ENCODE measurements around the gene CDH4.

DNA sequence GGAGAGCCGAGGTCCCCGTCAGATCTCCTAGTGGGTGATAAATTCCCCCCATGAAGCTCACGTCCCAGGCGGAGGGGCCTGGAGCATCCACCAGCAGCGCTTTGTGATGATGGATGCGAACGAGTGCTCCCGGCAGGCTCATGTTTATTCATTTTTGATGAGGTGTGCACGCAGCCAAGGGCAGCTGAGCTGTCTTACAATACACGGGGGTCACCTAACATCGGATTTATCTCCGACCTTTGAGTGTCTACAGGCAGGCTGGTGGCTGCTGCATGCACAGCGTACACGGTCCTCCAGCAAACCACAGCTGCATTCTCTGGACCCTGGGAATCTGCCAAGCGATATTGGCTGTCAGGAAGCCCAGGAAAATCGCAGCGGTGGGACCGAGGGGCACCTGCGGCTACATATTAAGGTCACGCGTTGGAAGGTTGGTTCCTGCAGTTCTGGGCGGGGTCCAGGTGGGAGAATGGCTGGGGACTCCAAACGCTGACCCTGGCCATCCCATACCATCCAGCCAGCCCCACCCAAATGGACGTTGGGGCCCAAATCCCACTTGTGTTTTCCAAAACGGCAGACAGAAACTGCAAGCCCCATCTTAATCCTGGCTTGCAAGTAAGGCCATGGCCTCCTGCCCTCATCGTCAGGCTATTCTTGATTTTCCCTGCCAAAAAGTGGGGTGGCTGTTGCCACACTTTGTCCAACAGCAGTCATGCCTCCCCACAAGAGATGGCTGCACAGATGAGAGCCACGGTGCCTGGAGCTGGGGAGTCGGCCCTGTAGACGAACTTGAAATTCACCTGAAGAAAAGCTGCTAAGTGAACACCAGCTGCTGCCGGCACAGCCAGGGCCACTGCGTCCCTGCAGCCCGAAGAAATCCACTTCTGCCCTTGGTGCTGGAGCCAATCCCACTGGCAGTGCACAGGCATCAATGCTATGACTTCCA, 413.7 kb downstream of the CDH4 start:
- TF ChIP-seq, protein P1, sequence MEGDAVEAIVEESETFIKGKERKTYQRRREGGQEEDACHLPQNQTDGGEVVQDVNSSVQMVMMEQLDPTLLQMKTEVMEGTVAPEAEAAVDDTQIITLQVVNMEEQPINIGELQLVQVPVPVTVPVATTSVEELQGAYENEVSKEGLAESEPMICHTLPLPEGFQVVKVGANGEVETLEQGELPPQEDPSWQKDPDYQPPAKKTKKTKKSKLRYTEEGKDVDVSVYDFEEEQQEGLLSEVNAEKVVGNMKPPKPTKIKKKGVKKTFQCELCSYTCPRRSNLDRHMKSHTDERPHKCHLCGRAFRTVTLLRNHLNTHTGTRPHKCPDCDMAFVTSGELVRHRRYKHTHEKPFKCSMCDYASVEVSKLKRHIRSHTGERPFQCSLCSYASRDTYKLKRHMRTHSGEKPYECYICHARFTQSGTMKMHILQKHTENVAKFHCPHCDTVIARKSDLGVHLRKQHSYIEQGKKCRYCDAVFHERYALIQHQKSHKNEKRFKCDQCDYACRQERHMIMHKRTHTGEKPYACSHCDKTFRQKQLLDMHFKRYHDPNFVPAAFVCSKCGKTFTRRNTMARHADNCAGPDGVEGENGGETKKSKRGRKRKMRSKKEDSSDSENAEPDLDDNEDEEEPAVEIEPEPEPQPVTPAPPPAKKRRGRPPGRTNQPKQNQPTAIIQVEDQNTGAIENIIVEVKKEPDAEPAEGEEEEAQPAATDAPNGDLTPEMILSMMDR (IDR thresholded peaks at IDR 0.05): no peak
- TF ChIP-seq POLR2A (IDR thresholded peaks at IDR 0.05): no peak
